Measurements from ENCODE around the gene VAT1L.

VAT1L gene

GRCh38 chr16:77782694-77783093 lies 5.7 kb upstream of the VAT1L start:
- DNase-seq (ENCODE audit: low spot score), result no peak

GRCh38 chr16:77784441-77785372 lies 3.7 kb upstream of the VAT1L start:
- DNase-seq (ENCODE audit: low spot score), result no peak

- no peak for DNase-seq (ENCODE audit: low spot score)
These were observed 3.0 kb upstream of the VAT1L start for GRCh38 chr16:77785373-77785764.

GRCh38 chr16:77786186-77786847 lies 2.0 kb upstream of the VAT1L start:
- DNase-seq (ENCODE audit: low spot score), result no peak

GRCh38 chr16:77787452-77787851 lies 912 bp upstream of the VAT1L start:
- DNase-seq (ENCODE audit: low spot score), result no peak

GRCh38 chr16:77789085-77790008 lies 983 bp downstream of the VAT1L start:
- DNase-seq (ENCODE audit: low spot score), result no peak

- DNase-seq (ENCODE audit: low spot score), result no peak
These were observed 1.6 kb downstream of the VAT1L start for GRCh38 chr16:77790009-77790372.

- no peak for DNase-seq (ENCODE audit: low spot score)
These were observed 2.5 kb downstream of the VAT1L start for GRCh38 chr16:77790912-77791311.

GRCh38 chr16:77793417-77793816 lies 5.1 kb downstream of the VAT1L start:
- DNase-seq (ENCODE audit: low spot score), result no peak

GRCh38 chr16:77794586-77794985 lies 6.2 kb downstream of the VAT1L start:
- DNase-seq (ENCODE audit: low spot score), result no peak

- DNase-seq (ENCODE audit: low spot score), result no peak
These were observed 13.5 kb downstream of the VAT1L start for GRCh38 chr16:77801817-77802216.

GRCh38 chr16:77805398-77805797 lies 17.0 kb downstream of the VAT1L start:
- no peak for DNase-seq (ENCODE audit: low spot score)

GRCh38 chr16:77807021-77807420 lies 18.7 kb downstream of the VAT1L start:
- no peak for DNase-seq (ENCODE audit: low spot score)

GRCh38 chr16:77812856-77813500 lies 24.6 kb downstream of the VAT1L start:
- DNase-seq (ENCODE audit: low spot score), result no peak

- no peak for DNase-seq (ENCODE audit: low spot score)
These were observed 27.9 kb downstream of the VAT1L start for GRCh38 chr16:77816293-77816692.

- DNase-seq (ENCODE audit: low spot score), result no peak
These were observed 32.0 kb downstream of the VAT1L start for GRCh38 chr16:77820340-77820739.

GRCh38 chr16:77822661-77823060 lies 34.3 kb downstream of the VAT1L start:
- DNase-seq (ENCODE audit: low spot score), result no peak

GRCh38 chr16:77823067-77823466 lies 34.7 kb downstream of the VAT1L start:
- DNase-seq (ENCODE audit: low spot score), result no peak

- no peak for DNase-seq (ENCODE audit: low spot score)
These were observed 36.8 kb downstream of the VAT1L start for GRCh38 chr16:77825196-77825595.

- DNase-seq (ENCODE audit: low spot score), result no peak
These were observed 38.7 kb downstream of the VAT1L start for GRCh38 chr16:77827032-77827431.

- no peak for DNase-seq (ENCODE audit: low spot score)
These were observed 45.7 kb downstream of the VAT1L start for GRCh38 chr16:77833921-77834634.

Data from CD4-positive, alpha-beta T cell treated with Interleukin-15 for 4 hours (primary cell).